Ovary (tissue), 3 donors: ENCODE measurements around the gene SPACDR.

ENCODE experiments used
- CTCF ChIP-seq, 3 donors: fragments of 450-650 bp in 2 of 3; fragments of 200-600 bp in 1 of 3; IDR thresholded peaks; one replicate each; pipeline versions ENCODE4 v1.5.1 to v1.8.0; 2016 to 2022; ENCODE audit warnings: antibody characterized with exemption in 3 of 3, mild to moderate bottlenecking in 1 of 3
- EP300 ChIP-seq: sonication (generic); formaldehyde crosslinking; IDR thresholded peaks from one replicate; pipeline ENCODE4 v1.6.1; 2017; ENCODE audit warnings: antibody characterized with exemption
- POLR2A ChIP-seq: fragments of 450-650 bp; IDR thresholded peaks from one replicate; pipeline ENCODE4 v1.6.1; 2017; ENCODE audit warnings: antibody characterized with exemption, mild to moderate bottlenecking, moderate library complexity
- donor health status: DM: no; HTN: no; CAD: no.

GRCh38 chr7:100438172-100438571, 25.9 kb downstream of the SPACDR start:
- TF ChIP-seq CTCF (IDR thresholded peaks at IDR 0.05) (no peak), POLR2A (no peak), EP300 (no peak)
